ENCODE data around the gene MIS18A. TPM values are rescaled to one million over a fixed set of nuclear protein-coding genes. Genes with fewer than 3 reads are reported as not detected.

Gene MIS18A
- total and polyA plus RNA-seq, 10 of the 15 experiments (the other 5 are each of a cell fraction or from before 2014, with no cell fraction given): 6.5 to 48.9 (median 24.8) TPM

DNA sequence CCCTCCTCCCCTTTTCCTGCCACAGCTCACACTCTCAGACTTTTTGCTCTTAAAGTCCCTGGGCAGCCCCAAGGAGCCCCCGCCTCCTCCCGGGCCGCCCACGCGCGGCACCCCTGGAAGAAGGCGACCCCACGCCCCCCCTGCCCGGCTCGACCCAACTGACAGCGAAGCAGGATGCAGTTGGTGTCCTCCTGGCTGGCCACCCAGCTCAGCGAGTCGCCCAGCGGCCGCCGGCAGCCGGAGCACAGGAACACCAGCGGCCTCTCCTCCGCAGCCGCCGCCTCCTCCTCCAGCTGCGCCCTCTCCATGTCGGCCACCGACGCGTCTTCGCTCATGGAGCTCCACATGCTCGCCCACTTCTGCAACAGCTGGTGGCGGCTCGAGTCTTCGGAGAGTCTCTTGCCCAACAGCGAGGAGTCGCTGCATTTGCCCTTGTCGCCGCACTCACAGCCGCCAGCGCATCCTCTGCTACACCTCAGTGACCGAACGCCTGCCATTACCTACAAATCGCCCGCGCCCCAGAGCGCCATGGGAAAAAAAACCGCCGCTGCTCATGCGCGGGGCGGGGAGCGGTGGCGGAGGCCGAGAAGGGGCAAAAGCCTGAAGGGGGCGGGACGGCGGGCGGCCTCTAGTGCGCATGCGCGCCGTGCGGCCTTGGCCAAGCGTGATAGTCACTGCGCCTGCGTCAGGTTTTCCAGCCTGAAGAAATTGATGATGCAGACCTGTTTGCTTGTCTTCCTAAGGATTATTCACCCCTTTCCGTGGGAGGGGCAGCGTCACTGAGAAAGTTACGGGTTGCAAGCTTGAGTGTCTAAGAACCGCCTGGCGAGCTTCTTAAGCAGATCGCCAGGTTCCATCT lies at the start of gene MIS18A (continued):
- TF ChIP-seq RUNX3 (IDR thresholded peaks at IDR 0.05; ENCODE audit: low read length): peak; percentile 85
- peak; percentile 51 for TF ChIP-seq RELA (IDR thresholded peaks at IDR 0.05; ENCODE audit: borderline replicate concordance, partially characterized antibody)
- TF ChIP-seq POLR2AphosphoS5 (IDR thresholded peaks at IDR 0.05; ENCODE audit: low read length): peak; percentile 79
- TF ChIP-seq ZNF592 (IDR thresholded peaks at IDR 0.05): no peak
- no peak for TF ChIP-seq NFYA (IDR thresholded peaks at IDR 0.05; ENCODE audit: borderline replicate concordance, low read depth, low read length)
- no peak for TF ChIP-seq BCL11A (IDR thresholded peaks at IDR 0.05; ENCODE audit: low read depth, low read length)
- no peak for TF ChIP-seq MYB (IDR thresholded peaks at IDR 0.05; ENCODE audit: borderline replicate concordance, low read depth, low read length)
- peak; percentile 68; the same call in 1 of the 2 replicates for TF ChIP-seq POLR2AphosphoS2 (IDR thresholded peaks at IDR 0.05; ENCODE audit: low read depth, low read length)
- TF ChIP-seq ATF7 (IDR thresholded peaks at IDR 0.05; ENCODE audit: low read depth): 0 out of 2 replicates have a peak, but pooled peaks have one; percentile 28
- no peak for TF ChIP-seq FOXK2 (IDR thresholded peaks at IDR 0.05)
- TF ChIP-seq SREBF1 (IDR thresholded peaks at IDR 0.05; ENCODE audit: low read length): no peak
